Neuron (in vitro differentiated cells): ENCODE results near the gene STAB2.

Experiments
- H2AFZ ChIP-seq: one replicate; pipeline ENCODE4 v1.6.1; 2013; ENCODE audit warnings: low read depth, mild to moderate bottlenecking, inconsistent platforms, low read length, moderate library complexity
- H3K27me3 ChIP-seq: one replicate; pipeline ENCODE4 v1.6.1; 2013; ENCODE audit warnings: low read length; ENCODE audit not compliant: insufficient read depth
- H3K36me3 ChIP-seq: one replicate; pipeline ENCODE4 v1.6.1; 2013; ENCODE audit warnings: low read length; ENCODE audit not compliant: insufficient read depth
- H3K4me1 ChIP-seq: one replicate; pipeline ENCODE4 v1.6.1; 2013; ENCODE audit warnings: low read length; ENCODE audit not compliant: insufficient read depth
- H3K4me3 ChIP-seq: 2 replicates; pipeline ENCODE4 v1.5.1; 2013; ENCODE audit warnings: mild to moderate bottlenecking, low read length, moderate library complexity
- H3K9me3 ChIP-seq: one replicate; pipeline ENCODE4 v1.6.1; 2013; ENCODE audit warnings: low read length

STAB2 gene

DNA sequence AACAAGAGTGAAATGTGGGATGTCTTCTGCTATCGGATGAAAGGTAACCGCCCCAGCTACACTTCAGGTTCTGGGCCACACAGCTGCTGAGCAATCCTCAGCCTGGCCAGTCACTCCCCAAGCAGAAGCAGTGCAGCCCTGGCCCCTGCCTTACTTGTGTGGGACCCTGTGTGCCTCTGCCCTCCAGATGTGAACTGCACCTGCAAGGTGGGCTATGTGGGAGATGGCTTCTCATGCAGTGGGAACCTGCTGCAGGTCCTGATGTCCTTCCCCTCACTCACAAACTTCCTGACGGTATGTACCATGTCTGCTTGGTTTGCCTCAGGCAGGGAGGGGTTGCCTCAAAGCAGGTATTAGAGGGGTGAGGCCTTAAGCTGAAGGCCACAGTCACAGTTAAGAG lies 168.4 kb downstream of the STAB2 start:
- Histone ChIP-seq H3K36me3 (no peaks in the 10 kb centered on the region), H3K27me3 (no peaks in the 10 kb centered on the region), H2AFZ (no peak overlapping the region), H3K9me3 (no peaks in the 10 kb centered on the region), H3K4me3 (no peak overlapping the region), H3K4me1 (no peaks in the 10 kb centered on the region)

DNA sequence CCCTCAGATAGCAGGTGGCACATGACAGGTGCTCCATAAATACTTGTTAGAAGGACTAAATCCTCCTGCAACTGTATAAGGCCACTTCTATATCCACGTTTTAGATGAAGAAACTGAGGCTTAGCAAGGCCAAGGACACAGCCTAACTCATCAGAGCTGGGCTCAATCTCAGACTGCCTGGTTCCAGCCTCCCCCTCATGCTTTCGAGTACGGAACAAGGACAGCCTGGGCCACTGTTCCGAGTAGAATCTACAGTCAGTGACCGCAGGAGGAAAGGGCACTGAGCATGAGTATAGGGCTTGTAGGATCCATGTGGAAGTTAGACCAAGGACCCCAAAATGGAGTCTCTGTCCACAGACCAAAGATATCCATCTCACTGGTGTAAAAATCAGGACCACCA lies 169.4 kb downstream of the STAB2 start:
- no peaks in the 10 kb centered on the region for H3K36me3 ChIP-seq
- H3K27me3 ChIP-seq = no peaks in the 10 kb centered on the region
- H3K4me3 ChIP-seq = no peak overlapping the region
- H3K4me1 ChIP-seq = no peaks in the 10 kb centered on the region
- no peaks in the 10 kb centered on the region for H3K9me3 ChIP-seq
- no peak overlapping the region for H2AFZ ChIP-seq

DNA sequence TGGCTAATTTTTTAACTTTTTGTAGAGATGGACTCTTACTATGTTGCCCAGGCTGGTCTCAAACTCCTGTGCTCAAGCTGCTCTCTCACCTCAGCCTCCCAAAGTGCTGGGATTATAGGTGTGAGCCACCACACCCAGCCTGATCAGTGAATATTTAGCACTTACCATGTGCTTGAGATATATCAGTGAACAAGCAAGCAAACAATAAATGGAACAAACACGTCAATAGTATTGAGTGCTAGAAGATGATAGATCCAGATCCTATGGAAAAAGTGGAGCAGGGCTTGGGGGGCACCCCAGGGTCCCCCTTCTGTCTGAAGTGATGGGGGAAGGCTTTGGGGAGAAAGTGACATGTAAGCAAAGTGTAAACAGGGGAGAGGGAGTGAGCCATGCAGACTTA lies 170.2 kb downstream of the STAB2 start:
- no peaks in the 10 kb centered on the region for H3K36me3 ChIP-seq
- H2AFZ ChIP-seq = no peak overlapping the region
- H3K9me3 ChIP-seq = no peaks in the 10 kb centered on the region
- H3K4me3 ChIP-seq = no peak overlapping the region
- H3K4me1 ChIP-seq = no peaks in the 10 kb centered on the region
- H3K27me3 ChIP-seq = no peaks in the 10 kb centered on the region

DNA sequence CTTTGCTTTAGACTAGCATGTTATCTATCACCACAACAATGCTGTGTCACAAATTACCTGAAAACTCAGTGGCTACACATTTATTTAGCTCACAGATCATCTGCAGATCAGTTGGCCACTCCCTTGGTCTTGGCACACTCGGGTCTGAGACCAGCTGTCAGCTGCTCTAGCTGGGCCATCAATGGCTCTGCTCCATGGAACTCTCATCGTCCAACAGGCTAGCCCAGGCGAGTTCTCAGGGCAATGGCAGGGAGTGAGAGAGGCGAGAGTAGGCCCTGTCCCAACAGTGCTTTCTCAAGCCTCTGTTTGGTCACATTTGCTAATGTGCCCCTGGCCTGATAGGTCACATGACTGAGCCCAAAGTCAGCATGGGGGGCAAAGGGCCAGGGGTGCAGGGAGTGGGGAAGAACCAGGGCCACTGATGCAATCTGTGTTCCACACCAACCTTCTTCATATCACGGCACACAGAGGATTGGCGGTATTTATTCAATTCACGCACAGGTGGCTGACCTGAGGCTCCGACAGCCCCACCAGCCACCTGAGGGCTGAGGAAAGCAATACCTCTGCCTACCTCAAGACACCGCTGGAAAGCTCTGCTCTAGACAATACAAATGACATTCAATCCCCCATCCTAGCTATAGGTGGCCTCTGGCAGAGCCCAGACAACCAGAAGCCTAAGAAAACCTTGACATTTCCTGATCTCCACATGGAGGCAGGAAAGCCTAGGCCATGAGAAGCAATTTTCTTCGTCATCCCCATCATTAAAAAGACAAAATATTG lies 171.4 kb downstream of the STAB2 start:
- Histone ChIP-seq H2AFZ (no peak overlapping the region), H3K4me1 (no peaks in the 10 kb centered on the region), H3K27me3 (no peaks in the 10 kb centered on the region), H3K36me3 (no peaks in the 10 kb centered on the region), H3K9me3 (no peaks in the 10 kb centered on the region), H3K4me3 (no peak overlapping the region)

DNA sequence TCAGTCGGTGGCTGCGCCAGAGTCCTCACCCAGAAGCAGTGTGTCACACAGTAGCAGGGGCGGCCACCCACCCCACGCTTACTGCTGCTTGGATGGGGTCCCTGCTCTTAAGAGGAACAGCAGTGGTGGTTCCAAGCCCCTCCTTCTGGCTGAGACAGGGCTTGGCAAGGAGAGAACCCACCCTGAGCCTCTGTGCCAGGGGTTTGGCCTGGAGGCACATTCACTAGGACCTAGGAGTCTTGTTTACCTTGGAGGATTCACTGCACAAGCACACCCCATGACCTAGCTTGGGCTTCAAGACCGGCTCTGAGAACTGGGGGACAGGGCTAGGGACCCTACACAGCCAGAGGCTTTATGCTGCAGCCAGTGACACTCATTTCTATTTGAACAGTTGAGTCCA lies 175.4 kb downstream of the STAB2 start:
- Histone ChIP-seq H3K9me3 (no peaks in the 10 kb centered on the region), H2AFZ (no peak overlapping the region), H3K4me3 (no peak overlapping the region), H3K36me3 (no peaks in the 10 kb centered on the region), H3K27me3 (no peaks in the 10 kb centered on the region), H3K4me1 (no peaks in the 10 kb centered on the region)

DNA sequence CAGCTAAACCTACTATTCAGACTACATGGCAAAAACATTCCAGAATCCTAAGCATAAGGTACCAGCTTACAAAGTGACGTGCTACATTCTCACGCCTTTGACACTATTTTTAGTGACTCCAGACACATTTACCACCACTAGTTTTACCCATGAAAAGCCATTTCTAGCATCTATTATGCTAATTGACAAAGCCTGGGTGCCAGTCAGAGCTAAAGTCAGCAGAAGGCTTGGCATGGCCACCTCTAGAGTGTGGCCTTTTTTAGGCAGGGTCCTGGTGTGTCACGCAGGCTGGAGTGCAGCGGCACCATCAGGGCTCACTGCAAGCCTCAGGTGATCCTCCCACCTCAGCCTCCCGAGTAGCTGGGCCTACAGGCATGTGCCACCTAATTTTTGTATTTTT lies 178.2 kb downstream of the STAB2 start:
- Histone ChIP-seq H3K36me3 (no peaks in the 10 kb centered on the region), H3K4me3 (no peak overlapping the region), H3K9me3 (no peaks in the 10 kb centered on the region), H2AFZ (no peak overlapping the region), H3K4me1 (no peaks in the 10 kb centered on the region), H3K27me3 (no peaks in the 10 kb centered on the region)

DNA sequence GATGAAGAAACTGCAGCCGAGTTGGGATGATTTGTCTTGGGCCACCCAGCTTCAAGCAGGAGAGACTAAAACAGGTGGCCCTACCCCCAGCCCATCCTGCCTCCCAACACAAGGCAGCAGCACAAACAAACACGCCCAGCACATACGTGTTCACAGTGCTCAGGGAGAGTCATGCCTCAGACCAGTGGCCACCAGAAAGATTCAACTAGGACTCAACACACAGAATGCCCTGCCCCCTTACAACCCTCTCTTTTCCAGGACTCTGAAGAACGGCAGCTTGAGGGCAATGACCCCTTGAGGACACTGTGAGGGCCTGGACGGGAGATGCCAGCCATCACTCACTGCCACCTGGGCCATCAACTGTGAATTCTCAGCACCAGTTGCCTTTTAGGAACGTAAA lies 179.0 kb downstream of the STAB2 start:
- Histone ChIP-seq H3K4me3 (no peak overlapping the region), H3K36me3 (no peaks in the 10 kb centered on the region), H2AFZ (no peak overlapping the region), H3K27me3 (no peaks in the 10 kb centered on the region), H3K9me3 (no peaks in the 10 kb centered on the region), H3K4me1 (no peaks in the 10 kb centered on the region)

DNA sequence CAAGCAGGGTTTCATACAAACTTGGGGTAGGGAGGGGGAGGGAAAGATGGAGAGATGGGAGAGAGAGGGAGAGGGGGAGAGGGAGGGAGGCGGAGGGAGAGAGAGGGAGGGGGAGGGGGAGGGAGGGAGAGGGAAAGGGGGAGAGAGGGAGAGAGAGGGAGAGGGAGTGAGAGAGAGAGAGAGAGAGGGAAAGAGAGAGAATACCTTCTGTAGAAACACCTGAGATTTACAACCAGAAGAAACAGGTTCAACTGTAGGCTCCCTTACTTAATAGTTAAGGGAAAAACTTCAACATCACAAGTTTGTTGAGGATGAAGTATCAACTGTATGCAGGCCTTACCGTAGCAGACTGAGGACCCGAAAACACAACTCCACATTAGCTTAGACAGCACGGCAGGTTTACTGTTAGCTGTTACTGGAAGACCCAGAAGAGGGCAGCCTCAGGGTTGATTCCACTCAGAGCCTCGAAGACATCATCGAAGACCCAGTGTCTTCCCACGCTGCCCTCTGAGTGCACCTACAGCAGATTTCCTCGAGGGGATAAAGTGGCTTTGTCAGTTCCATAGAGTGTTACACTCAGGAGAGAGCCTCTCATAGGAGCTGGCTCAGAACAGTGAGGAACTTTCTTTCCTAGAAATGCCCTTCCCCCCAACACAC lies 181.5 kb downstream of the STAB2 start:
- Histone ChIP-seq H3K4me1 (no peaks in the 10 kb centered on the region), H2AFZ (no peak overlapping the region), H3K27me3 (no peaks in the 10 kb centered on the region), H3K36me3 (no peaks in the 10 kb centered on the region), H3K4me3 (no peak overlapping the region), H3K9me3 (no peaks in the 10 kb centered on the region)

DNA sequence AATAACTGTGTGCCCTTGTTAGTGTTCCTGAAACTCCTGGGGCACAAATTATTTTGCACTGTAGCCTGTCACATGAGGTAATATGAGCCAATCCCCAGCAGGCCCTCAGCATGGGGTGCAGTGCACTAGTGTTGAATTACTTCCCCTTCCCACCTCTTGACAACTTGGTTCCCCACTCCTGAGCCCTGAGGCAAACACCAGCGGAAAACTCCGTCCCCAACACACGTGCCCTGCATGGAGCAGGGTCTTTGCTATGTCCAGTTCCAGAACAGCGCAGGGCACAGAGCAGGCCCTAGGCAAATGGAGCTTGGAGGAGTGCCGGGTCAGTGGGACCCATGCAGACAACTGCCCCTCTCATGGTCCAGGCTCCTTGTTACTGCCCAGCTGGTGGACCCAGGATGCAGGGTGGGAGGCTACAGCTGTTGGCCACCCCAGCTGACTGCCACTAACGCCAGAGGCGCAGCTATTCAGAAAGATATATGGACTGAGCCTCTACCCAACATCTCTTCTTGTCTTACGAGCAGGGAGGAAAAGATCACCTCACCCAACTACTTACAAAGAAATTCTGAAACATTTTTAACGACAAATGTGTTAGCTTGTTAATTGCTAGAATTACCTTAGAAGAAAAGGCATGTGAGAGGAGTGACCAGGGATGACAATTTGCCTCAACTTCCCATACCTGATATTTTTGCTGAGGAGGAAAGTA lies 182.3 kb downstream of the STAB2 start:
- Histone ChIP-seq H3K4me3 (no peak overlapping the region), H3K9me3 (no peaks in the 10 kb centered on the region), H2AFZ (no peak overlapping the region), H3K4me1 (no peaks in the 10 kb centered on the region), H3K36me3 (no peaks in the 10 kb centered on the region), H3K27me3 (no peaks in the 10 kb centered on the region)

DNA sequence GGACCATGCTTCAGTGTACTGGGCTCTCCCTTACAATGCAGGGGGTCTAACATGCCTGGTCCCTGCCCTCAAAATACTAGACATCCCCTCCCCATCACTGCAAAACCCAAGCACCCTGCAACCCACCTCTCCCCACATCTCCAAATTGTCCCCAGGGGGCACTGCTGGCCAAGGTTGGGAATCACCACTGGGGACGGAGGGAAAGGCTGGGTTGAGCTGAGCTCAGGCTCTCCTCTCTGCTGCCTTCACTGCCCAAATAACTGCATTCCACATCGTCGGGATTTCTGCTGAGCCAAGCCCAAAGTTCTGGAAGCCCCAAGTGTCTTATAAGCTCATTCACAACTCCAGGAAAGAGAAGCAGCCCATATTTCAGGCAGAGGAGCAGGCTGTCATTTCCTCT lies 184.4 kb downstream of the STAB2 start:
- H3K4me3 ChIP-seq = no peak overlapping the region
- H3K4me1 ChIP-seq = no peaks in the 10 kb centered on the region
- H3K36me3 ChIP-seq = no peaks in the 10 kb centered on the region
- H2AFZ ChIP-seq = no peak overlapping the region
- no peaks in the 10 kb centered on the region for H3K9me3 ChIP-seq
- H3K27me3 ChIP-seq = no peaks in the 10 kb centered on the region

DNA sequence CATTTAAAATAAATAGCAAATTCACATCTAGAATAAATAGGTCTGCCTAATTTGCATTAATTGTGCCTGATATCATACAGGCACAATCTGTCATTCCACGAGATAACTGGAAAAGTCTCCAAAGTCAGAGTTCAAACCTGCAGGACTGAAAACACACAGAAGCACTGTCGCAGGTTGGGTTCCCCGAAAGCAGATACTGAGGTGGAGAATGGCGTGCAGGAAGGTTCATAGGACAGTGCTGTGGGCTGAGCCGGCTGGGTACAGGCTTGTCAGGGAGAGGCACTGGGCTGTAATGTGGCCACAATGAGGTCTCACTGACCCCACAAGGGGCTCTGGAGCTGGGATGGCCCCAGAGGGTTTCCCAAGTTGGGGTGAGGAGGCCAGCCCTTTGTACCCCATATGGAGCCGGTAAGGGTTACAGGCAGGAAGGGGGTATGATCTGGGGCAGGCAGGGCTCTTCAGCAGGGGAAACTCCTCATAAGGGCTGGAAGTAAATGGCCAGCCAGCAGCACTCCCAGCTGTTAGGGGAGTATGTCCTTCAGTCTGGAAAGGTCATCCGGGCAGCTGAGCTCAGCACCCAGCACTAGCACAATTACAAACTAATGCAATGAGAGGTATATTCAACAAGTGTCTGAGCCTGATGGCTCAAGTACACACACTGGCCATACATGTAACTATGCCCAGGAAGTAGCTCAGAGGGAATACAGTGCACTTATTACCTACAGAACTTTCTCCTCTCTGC lies 185.5 kb downstream of the STAB2 start:
- Histone ChIP-seq H3K4me1 (no peaks in the 10 kb centered on the region), H3K9me3 (no peaks in the 10 kb centered on the region), H3K27me3 (no peaks in the 10 kb centered on the region), H3K36me3 (peaks cover 4% of the 10 kb centered on the region), H3K4me3 (no peak overlapping the region), H2AFZ (no peak overlapping the region)

DNA sequence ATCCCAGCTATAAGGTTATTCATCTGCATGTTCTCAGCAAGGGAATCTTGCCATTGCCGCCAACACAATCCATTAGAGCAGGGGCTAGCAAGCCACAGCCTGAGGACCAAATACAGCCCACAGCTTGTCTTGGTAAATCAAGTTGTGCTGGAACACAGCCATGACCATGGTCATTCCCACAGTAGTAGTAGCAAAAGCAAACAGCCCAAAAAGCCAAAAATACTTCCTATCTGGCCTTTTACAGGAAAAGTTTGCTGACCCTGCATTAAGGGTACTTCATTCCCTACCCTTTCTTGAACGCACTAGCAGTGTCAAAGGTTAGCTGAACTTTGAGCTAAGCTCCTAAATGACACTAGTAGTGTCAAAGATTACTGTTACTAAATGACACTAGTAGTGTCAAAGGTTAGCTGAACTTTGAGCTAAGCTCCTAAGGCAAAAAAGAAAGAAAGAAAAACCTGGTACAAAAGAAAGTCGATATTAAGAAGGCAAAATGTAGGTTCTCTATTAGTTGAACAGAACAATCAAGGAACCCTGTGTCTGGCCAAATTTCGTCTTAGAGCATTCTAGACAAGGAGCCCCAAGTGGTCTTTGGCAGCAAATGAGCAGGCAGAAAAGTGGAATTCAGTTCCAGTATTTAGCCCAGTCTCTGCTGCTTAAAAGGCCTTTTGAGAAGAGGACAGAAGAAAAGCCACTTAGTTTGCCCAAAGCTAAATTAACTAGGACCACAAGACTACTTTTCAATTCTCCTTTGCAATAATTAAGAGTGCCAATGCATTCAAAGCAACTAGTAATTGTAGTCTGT lies 186.2 kb downstream of the STAB2 start:
- H3K9me3 ChIP-seq = no peaks in the 10 kb centered on the region
- H3K36me3 ChIP-seq = peaks cover 6% of the 10 kb centered on the region

More for the DNA sequence above, 186.2 kb downstream of the STAB2 start:
- no peak overlapping the region for H2AFZ ChIP-seq
- H3K27me3 ChIP-seq = no peaks in the 10 kb centered on the region
- H3K4me3 ChIP-seq = no peak overlapping the region
- H3K4me1 ChIP-seq = no peaks in the 10 kb centered on the region
